A172 (cell line): ENCODE measurements around the gene MRPL27. TPM values are rescaled to one million over a fixed set of nuclear protein-coding genes. Genes with fewer than 3 reads are reported as not detected.

Experiments used
- DNase-seq: peaks from one replicate; pipeline ENCODE4 v3.0.0-alpha.2; 2015; ENCODE audit warnings: low spot score
- total RNA-seq: library from RNA; depleted of rRNA; stranded (reverse); fragments of >200 nt; shearing (Covaris generic); gene quantifications from 2 replicates; pipeline ENCODE4 v1.2.3, GENCODE V29; 2014

Gene MRPL27
- total RNA-seq, 1 experiment from 2014 or later: 109 TPM

GRCh38 chr17:50386510-50386909 lies 13.5 kb upstream of the MRPL27 start:
- DNase-seq: no peak

- no peak for DNase-seq
Measured at GRCh38 chr17:50382931-50383330, 9.9 kb upstream of the MRPL27 start.

- DNase-seq: no peak
Measured at GRCh38 chr17:50381920-50382319, 8.9 kb upstream of the MRPL27 start.

GRCh38 chr17:50381260-50381815 lies 8.4 kb upstream of the MRPL27 start:
- DNase-seq: no peak

GRCh38 chr17:50380369-50381259 lies 7.6 kb upstream of the MRPL27 start:
- DNase-seq: no peak

- no peak for DNase-seq
Measured at GRCh38 chr17:50379351-50380132, 6.6 kb upstream of the MRPL27 start.

GRCh38 chr17:50375858-50376538 lies 3.0 kb upstream of the MRPL27 start:
- DNase-seq: no peak

GRCh38 chr17:50373705-50374104 lies 721 bp upstream of the MRPL27 start:
- no peak for DNase-seq

GRCh38 chr17:50372222-50372757 lies 694 bp downstream of the MRPL27 start:
- no peak for DNase-seq

- DNase-seq: no peak
Measured at GRCh38 chr17:50371526-50371925, 1.5 kb downstream of the MRPL27 start.

- no peak for DNase-seq
Measured at GRCh38 chr17:50370052-50370451, 2.9 kb downstream of the MRPL27 start.

- no peak for DNase-seq
Measured at GRCh38 chr17:50367401-50367800, 5.6 kb downstream of the MRPL27 start.

- no peak for DNase-seq
Measured at GRCh38 chr17:50365649-50366393, 7.2 kb downstream of the MRPL27 start.

GRCh38 chr17:50365165-50365564 lies 7.8 kb downstream of the MRPL27 start:
- no peak for DNase-seq

- DNase-seq: no peak
Measured at GRCh38 chr17:50364715-50365114, 8.3 kb downstream of the MRPL27 start.

- no peak for DNase-seq
Measured at GRCh38 chr17:50364061-50364458, 8.9 kb downstream of the MRPL27 start.

GRCh38 chr17:50363217-50364060 lies 9.5 kb downstream of the MRPL27 start:
- DNase-seq: no peak

- DNase-seq: no peak
Measured at GRCh38 chr17:50362661-50363060, 10.3 kb downstream of the MRPL27 start.

GRCh38 chr17:50361561-50362480 lies 11.2 kb downstream of the MRPL27 start:
- DNase-seq: peak; percentile 63
